Hematopoietic multipotent progenitor cell treated with erythropoietin and hydrocortisone succinate and interleukin-3 and kit ligand, for 4 days (in vitro differentiated cells): ENCODE measurements around the gene RAD50.

ENCODE experiments used
- DNase-seq: peaks from one replicate; pipeline ENCODE4 v3.0.0-alpha.2; 2015

RAD50 gene

GRCh38 chr5:132662925-132663770, 106.4 kb downstream of the RAD50 start:
- peak; percentile 61 for DNase-seq

GRCh38 chr5:132663771-132664695, 107.3 kb downstream of the RAD50 start:
- peak; percentile 51 for DNase-seq

- no peak for DNase-seq
These were observed 108.0 kb downstream of the RAD50 start for GRCh38 chr5:132664696-132665209.

- no peak for DNase-seq
These were observed 108.8 kb downstream of the RAD50 start for GRCh38 chr5:132665574-132666080.

- peak; percentile 62 for DNase-seq
These were observed 109.7 kb downstream of the RAD50 start for GRCh38 chr5:132666310-132667123.

GRCh38 chr5:132667309-132667708, 110.5 kb downstream of the RAD50 start:
- DNase-seq = no peak

- no peak for DNase-seq
These were observed 111.3 kb downstream of the RAD50 start for GRCh38 chr5:132667761-132668705.

GRCh38 chr5:132668706-132669454, 112.1 kb downstream of the RAD50 start:
- no peak for DNase-seq

- DNase-seq = no peak
These were observed 112.7 kb downstream of the RAD50 start for GRCh38 chr5:132669455-132669820.

- no peak for DNase-seq
These were observed 113.4 kb downstream of the RAD50 start for GRCh38 chr5:132669966-132670882.

GRCh38 chr5:132671000-132671399, 114.2 kb downstream of the RAD50 start:
- no peak for DNase-seq

- DNase-seq = peak; percentile 54
These were observed 116.7 kb downstream of the RAD50 start for GRCh38 chr5:132673488-132673887.

GRCh38 chr5:132673939-132674630, 117.3 kb downstream of the RAD50 start, which contains the start of gene IL4:
TSS of gene IL4 (plus strand) at chr5:132673989. CDS start at chr5:132674051, 62 bp downstream.
- no peak for DNase-seq

GRCh38 chr5:132674671-132675506, 118.1 kb downstream of the RAD50 start:
- peak; percentile 40 for DNase-seq

- DNase-seq = no peak
These were observed 119.3 kb downstream of the RAD50 start for GRCh38 chr5:132675936-132676689.

- DNase-seq = no peak
These were observed 120.4 kb downstream of the RAD50 start for GRCh38 chr5:132677191-132677590.
